A204.1 (cell line): ENCODE data around the gene CLSTN1.
"Not testable (repeated sequence)": the region's sequence is repeated elsewhere in the genome, so short reads cannot be mapped to it uniquely, and the experiment has no call there.

ENCODE experiments used
- FAIRE-seq: peaks from 2 replicates; lab custom pipeline; 2012; peaks lifted over from hg19 to GRCh38; lab: Jason Lieb, UNC

CLSTN1 gene

GRCh38 chr1:9728451-9729295, 95.1 kb downstream of the CLSTN1 start:
- no peak for FAIRE-seq

- no peak for FAIRE-seq
Measured at GRCh38 chr1:9726905-9727595, 96.7 kb downstream of the CLSTN1 start.

- FAIRE-seq, result no peak
Measured at GRCh38 chr1:9726406-9726805, 97.4 kb downstream of the CLSTN1 start.

GRCh38 chr1:9724706-9725476, 98.9 kb downstream of the CLSTN1 start:
- no peak for FAIRE-seq

- no peak for FAIRE-seq
Measured at GRCh38 chr1:9723926-9724325, 99.8 kb downstream of the CLSTN1 start.

- no peak for FAIRE-seq
Measured at GRCh38 chr1:9723068-9723805, 100.5 kb downstream of the CLSTN1 start.

GRCh38 chr1:9722378-9722749, 101.4 kb downstream of the CLSTN1 start:
- FAIRE-seq, result no peak

GRCh38 chr1:9721606-9722377, 102.0 kb downstream of the CLSTN1 start:
- no peak for FAIRE-seq

GRCh38 chr1:9720785-9721605, 102.8 kb downstream of the CLSTN1 start:
- FAIRE-seq, result no peak

GRCh38 chr1:9719978-9720722, 103.6 kb downstream of the CLSTN1 start:
- FAIRE-seq, result no peak

GRCh38 chr1:9718006-9718680, 105.6 kb downstream of the CLSTN1 start:
- FAIRE-seq, result no peak

GRCh38 chr1:9717193-9718005, 106.4 kb downstream of the CLSTN1 start:
- no peak for FAIRE-seq

GRCh38 chr1:9716404-9717192, 107.2 kb downstream of the CLSTN1 start:
- no peak for FAIRE-seq

- no peak for FAIRE-seq
Measured at GRCh38 chr1:9715536-9716226, 108.1 kb downstream of the CLSTN1 start.

GRCh38 chr1:9714257-9714718, 109.5 kb downstream of the CLSTN1 start:
- no peak for FAIRE-seq

GRCh38 chr1:9712767-9713166, 111.0 kb downstream of the CLSTN1 start:
- not testable (repeated sequence) for FAIRE-seq
